Fibroblast of skin of left quadriceps (primary cell): ENCODE measurements around the gene COG2.
"Not testable (repeated sequence)": the region's sequence is repeated elsewhere in the genome, so short reads cannot be mapped to it uniquely, and the experiment has no call there.

Experiments used
- DNase-seq, 2 experiments: peaks; one replicate each; pipeline ENCODE4 v3.0.0-alpha.2; 2013; ENCODE audit warnings: low read depth in 2 of 2

Gene COG2

DNA sequence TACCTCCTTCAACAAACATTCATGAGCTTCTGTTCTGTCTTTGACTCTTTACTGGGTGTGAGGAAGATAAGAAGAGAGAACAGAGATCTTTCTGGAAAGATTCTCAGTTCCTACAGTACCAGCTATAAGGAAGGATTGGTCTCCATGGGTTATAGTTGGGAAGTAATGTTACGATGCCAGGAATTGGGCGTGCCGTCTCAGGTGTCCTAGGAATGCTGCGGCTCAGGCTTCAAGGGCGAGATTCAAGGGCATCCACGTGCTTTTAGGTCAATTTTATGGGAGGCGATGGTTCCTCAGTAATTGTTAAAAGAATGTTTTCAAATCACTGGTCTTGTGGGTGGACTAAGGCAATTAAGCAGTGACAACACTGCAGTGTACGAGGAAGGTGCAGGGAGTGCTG, 27.3 kb downstream of the COG2 start:
- DNase-seq = no peak

DNA sequence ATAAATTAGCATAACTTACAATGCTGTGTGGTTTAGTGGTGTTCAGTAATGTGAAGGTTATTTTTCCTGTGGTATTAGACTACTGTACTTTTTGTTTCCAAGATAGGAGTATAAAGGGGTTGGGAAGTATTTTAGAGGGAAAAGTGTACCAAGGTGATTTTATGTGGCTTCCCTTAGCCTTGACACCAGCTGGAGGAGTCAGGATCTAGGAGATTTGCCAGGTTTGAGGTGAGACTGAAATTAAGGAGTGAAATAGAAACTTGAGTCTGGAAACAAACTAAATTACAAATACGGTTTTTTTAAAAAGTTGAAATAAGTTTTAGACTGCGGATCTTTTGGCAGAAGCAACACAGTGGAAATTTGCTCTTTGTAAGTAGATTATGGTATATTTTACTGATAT, 32.3 kb downstream of the COG2 start:
- DNase-seq = no peak

- no peak for DNase-seq
Measured at GRCh38 chr1:230677200-230677599, 34.9 kb downstream of the COG2 start.

DNA sequence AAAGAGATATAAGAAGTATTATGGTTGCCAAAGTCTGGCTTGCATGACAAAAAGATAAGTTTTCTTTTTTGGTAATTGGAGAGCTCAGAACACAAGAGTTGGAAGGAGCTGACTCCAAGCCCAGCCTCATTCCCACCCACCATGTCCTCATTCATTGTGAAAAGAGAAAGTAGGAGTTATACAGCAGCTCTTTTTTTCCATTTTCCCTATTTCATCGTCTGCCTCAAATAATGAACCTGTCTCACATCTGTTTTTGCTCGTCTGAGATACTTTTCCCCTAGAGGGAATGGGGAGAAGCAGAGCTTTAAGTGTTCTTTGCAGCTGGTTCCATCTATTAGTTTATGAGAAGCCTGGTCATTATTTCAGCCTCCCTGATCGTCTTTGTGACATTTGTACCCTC, 36.9 kb downstream of the COG2 start:
- no peak for DNase-seq

DNA sequence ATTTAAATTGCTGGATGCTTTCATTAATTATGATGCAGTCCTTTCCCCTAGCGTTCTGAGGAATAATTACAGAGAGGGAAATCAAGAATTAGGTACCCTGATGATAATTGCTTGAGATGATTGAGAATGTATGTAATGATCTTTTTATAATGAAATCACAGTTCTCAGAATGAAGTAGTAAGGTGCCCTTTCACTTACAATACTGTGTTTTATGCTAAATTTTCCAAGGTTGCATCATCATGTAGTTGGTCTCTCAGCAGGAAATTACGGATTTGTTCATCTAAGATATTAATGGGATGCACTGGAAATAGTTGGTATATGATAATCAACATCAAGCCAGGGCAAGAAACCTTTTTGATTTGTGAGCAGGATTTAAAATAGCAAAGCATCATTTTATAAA, 37.5 kb downstream of the COG2 start:
- DNase-seq = no peak

DNA sequence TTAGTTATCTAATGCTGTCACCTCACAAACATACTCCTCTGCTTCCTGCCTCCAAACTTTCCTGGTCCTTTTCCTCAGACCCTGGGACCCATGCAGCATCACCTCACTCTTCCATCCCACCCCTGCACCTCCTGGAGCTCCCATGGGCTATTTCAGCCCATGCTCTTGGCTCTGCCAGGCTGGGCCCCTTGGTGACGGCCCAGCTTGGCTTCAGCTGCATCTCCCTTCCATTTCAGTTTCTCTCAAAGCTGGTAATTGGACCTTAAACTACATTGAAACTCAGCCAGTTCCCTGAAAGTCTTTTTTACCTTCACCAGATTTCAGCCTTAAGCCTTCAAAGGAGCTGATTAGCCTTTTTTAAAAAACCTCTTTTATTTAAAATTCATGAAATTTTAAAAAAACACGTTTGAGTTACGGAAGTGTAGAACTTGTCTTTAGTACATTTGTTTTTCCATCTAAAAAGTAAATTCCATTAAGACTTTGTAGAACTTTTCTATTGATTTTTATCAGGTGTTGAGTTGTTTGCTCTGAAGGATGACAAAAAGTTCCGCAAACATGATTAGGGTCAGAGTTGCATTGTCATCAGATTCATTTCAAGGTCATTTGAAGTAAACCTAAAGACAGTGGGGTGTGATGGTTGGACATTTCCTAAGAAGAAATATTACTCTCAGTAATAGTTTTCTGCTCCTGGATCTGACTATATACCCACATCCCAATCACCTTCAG, 38.2 kb downstream of the COG2 start:
- DNase-seq = no peak

DNA sequence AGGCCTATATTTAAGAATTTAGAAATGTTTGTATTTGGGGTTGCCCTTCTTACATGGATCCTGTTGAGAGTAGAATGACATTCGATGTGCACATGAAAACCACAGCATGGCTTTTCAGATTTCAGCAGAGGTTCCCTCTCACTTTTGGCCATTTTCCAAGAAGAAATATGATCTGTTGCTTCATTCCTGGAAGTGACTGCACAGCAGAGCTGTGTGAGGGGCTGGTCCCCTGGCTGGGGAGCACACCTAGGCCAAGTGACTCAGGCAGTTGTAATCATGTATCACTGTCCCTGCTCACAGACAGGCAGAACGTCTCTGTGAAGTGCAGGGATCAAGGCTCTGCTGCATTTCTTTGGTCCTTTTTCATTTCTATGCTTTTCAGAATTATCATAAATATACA, 39.3 kb downstream of the COG2 start:
- peak; percentile 52 to 66 for DNase-seq

DNA sequence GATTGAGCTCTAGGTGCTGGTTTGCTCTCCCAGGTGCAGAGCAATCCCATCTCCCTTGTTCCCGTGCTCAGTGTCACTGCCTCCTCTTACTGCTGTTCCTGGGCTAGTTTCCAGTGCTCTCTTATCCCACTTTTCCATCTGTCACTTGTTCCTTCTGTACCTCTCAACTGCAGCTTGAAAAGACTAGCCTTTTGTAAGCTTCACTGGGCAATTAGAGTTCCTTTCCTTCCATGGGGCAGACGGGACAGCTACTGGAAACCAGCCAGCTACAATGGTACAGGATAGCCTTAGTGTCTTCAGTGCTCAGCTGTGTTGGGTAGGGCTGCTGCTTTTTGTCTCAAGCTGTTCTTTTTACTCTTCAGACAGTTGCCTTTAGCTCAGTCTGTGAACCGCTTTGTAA, 40.0 kb downstream of the COG2 start:
- no peak for DNase-seq

DNA sequence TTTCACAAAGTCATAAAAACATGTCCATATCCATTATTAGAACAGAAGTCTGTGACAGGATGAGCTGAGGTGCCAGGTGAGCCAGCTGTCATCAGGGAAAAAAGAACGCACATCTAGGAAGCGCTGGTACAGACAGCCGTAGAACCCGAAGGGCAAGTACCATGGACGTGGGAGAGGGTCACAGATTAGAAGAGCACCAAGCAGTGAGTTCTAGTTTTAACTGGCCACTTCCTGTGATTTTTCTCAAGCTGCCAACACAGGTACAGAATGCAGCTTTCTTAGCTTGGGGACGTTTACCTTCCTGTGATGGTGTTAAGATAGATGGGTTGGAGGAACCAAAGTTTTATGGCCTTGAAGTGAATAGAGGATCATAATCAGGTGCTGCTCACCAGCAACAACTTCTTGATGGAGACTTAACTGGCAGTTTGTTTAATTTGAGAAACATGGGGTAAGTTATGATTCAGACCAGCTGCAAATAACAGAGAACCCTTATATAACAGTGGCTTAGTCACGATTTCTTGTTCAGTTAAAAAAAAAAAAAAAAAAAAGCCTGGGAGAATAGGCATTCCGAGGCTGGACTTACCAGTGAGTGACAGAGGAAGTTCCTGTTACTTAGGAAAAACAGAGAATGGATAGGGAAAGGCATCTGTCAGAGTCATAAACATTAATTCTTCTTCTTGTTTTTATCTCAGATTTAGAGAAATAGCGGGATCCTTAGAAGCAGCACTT, 40.8 kb downstream of the COG2 start:
- peak in 1 of 2 experiments; percentile 33 for DNase-seq

DNA sequence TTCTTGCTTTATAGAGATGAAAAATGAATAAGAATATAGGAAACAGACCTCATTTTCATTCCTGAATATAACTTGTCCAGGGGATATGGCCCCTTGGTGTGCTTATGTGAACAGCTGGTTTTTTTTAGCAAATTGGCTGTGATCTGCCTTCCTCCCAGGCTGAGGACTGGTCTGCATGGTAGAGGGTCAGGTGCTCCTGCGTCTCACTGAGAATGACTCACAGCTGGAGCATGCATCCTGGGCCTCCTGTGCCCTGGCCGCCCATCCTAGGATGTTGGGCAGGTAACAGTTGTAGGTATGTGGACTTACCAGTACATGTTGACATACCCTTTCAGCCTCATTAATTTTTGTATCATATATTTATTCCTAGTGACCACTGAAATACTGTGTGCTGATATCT, 41.9 kb downstream of the COG2 start:
- DNase-seq = no peak

DNA sequence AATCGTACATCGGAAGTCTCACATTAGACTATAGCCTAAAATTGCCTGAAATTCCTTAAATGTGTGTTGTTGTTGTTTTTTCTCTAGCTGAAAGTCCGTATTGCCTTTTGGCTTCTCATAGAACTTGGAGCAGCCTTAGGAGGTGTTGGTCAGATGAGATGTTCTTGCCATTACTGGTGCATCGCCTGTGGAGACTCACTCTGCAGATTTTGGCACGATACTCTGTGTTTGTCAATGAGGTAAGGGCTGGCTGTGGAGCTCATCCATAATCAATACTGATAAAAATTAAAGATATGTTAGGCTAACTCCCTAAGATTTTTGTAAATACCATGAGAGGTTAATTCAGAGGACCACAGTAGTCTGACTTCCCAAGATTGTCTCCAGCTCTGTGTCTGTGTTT, 42.7 kb downstream of the COG2 start:
- DNase-seq = no peak

GRCh38 chr1:230686747-230687146, 44.5 kb downstream of the COG2 start:
- no peak for DNase-seq

GRCh38 chr1:230690101-230690500, 47.8 kb downstream of the COG2 start:
- peak in 1 of 2 experiments; percentile 15 for DNase-seq

DNA sequence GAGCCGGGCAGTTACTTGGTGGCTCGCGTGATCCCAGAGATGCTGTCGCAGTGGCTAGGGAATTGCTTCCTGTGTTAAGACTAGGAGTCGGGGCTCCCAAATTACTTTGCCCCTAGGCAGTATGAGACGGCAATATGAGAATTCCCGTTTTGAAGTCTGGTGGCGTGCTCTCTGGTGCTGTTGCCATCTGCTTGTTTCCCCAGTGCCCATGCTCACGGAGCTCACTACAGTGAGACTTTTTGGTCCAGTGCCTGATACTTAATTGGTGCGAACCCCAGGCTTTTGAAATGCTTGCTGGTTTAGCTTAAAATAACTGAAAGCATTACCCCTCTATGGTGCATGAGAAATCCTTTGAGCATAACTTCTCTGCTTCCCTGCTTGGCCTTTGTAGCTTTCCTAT, 49.3 kb downstream of the COG2 start:
- DNase-seq = no peak

DNA sequence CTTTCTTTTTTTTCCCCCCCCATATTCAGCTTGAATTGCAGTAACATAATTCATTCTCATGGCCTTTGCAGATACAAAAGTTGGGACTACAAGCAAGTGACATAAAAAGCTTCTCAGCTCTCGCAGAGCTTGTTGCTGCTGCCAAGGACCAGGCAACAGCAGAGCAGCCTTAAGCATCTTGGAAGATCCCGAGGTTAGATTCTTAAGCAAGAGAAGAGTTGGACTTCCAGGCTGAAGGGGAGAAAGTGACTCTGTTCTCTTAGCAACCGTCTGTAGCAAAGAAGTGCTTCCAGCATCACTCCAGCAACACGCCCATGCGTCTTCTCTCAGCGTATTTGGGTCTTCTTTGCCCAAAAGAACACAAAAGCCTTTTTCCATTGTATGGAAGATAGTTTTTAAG, 50.9 kb downstream of the COG2 start:
- no peak for DNase-seq

- no peak for DNase-seq
Measured at GRCh38 chr1:230693777-230694176, 51.5 kb downstream of the COG2 start.

- DNase-seq = no peak
Measured at GRCh38 chr1:230694464-230694863, 52.2 kb downstream of the COG2 start.

- DNase-seq = no peak
Measured at GRCh38 chr1:230694991-230695390, 52.7 kb downstream of the COG2 start.

DNA sequence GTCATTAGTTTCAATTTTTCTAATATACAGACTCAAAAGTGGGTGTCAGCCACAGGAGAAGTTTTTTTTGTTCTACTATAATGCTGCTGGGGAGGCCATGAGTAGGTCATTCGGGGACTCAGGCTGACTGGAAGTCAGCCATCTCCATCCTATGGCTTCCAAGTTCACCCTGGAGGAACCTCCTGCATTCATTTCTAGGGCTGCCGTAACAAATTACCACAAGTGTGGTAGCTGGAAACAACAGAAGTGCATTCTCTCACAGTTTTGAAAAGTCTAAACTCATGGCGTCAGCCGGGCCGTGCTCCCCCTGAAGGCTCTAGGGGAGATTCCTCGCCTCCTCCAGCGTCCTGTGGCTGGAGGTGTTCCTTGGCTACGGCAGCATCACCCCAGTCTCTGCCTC, 53.9 kb downstream of the COG2 start:
- DNase-seq = no peak

DNA sequence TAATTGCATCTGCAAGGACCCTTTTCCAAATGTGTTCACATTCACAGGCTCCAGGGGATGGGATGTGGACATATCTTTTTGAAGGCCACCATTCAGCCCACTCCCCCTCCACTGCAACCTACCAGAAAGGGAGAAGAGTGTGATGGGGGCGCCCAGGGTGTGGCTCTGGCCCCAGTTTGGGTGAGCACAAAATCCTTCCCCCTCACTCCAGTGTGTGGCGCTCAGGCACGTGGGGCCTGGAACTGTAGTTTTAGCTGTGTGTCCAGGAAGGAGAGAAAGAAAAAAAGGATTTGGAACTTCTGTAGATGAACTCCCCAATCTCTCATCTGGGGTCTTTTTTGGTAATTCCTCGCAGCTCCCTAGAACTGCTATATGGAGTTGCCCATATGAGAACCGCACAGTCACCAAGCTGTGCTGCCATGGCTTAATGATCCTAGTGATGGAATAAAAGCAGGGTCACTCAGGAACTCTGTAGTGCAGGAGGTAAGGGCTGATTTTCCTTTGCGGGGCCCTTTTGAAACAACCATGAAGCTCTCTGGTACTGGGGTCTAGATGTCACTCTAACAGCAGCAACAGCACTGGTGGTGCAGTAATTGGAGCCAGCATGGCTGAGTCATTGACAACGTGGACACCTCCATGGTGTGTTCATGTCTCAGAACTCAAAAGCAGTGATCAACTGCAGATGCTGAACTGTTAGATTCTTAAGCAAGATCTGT, 54.6 kb downstream of the COG2 start:
- DNase-seq = peak; percentile 48 to 58

DNA sequence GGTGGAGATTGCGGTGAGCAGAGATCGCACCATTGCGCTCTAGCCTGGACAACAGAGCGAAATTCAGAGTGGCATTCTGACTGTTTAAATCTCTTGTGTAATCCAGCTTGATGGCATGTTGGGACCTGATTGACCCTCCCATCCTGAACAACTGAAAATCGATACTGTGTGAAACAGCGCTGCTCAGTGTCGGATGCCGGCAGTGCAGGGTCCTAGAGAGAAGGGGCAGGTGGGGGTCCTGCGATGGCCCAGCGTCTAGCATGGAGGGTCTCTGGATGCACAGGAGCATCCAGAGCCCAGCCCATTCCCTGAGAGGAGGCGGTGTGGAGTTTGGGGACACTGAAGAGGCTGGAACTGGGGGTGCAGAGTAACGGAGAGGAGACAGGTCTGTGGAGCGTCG, 55.8 kb downstream of the COG2 start:
- no peak for DNase-seq

DNA sequence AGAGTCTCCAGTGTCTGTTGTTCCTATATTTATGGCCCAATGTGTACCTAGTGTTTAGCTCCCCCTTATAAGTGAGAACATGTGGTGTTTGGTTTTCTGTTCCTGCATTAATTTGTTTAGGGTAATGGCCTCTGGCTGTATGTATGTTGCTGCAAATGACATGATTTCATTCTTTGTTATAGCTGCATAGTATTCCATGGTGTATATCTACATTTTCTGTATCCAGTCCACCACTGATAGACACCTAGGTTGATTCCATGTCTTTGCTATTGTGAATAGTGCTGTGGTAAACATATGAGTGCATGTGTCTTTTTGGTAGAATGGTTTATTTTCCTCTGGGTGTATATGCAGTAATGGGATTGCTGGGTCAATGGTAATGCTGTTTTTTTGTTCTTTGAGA, 56.7 kb downstream of the COG2 start:
- DNase-seq = not testable (repeated sequence)

DNA sequence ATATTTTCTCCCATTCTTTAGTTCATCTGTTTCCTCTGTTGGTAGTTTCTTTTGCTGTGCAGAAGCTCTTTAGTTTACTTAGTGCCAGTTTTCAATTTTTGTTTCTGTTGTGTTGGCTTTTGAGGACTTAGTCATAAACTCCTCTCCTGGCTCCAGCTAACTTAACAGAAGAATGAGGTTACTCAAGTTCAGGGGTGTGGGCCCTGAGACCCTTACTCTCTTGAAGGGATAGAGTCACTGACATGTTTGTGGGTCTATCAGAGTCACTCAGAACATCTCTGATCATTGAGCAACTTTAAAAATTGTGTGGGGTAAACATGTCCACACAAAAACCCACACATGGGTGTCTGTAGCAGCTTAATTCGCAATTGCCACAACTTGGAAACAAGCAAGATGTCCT, 57.4 kb downstream of the COG2 start:
- DNase-seq = no peak
